SU-DHL-6 (cell line): ENCODE results near the gene FAM163A.
"Not testable (repeated sequence)": the region's sequence is repeated elsewhere in the genome, so short reads cannot be mapped to it uniquely, and the experiment has no call there.

Experiments used
- CTCF ChIP-seq: fragments of 200-600 bp; sonication (generic); IDR thresholded peaks from one replicate; pipeline ENCODE4 v1.5.1; 2017; ENCODE audit warnings: antibody characterized with exemption, mild to moderate bottlenecking, low read length, moderate library complexity; ENCODE audit not compliant: insufficient read depth, poor library complexity, severe bottlenecking
- EZH2phosphoT487 ChIP-seq: fragments of 200-600 bp; sonication (generic), shearing (Covaris generic); conservative IDR thresholded peaks from 2 replicates; pipeline ENCODE4 v1.6.1; 2018; ENCODE audit warnings: mild to moderate bottlenecking, antibody characterized with exemption, low read length, moderate library complexity, mixed read lengths

DNA sequence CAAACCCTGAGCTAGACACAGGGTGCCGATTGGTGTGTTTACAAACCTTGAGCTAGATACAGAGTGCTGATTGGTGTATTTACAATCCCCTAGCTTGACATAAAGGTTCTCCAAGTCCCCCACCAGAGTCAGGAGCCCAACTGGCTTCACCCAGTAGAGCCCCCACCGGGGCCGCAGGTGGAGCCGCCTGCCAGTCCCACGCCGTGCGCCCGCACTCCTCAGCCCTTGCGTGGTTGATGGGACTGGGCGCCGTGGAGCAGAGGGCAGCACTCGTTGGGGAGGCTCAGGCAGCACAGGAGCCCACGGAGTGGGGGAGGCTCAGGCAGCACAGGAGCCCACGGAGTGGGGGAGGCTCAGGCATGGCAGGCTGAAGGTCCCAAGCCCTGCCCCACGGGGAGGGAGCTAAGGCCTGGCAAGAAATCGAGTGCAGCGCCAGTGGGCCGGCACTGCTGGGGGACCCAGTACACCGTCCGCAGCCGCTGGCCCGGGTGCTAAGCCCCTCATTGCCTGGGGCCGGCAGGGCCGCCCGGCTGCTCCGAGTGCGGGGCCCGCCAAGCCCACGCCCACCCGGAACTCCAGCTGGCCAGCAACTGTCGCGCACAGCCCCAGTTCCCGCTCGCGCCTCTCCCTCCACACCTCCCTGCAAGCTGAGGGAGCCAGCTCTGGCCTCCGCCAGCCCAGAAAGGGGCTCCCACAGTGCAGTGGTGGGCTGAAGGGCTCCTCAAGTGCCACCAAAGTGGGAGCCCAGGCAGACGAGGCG, 93.8 kb downstream of the FAM163A start:
- not testable (repeated sequence) for TF ChIP-seq CTCF, EZH2phosphoT487
